Measurements from ENCODE around the gene TEK.
"Not testable (repeated sequence)": the region's sequence is repeated elsewhere in the genome, so short reads cannot be mapped to it uniquely, and the experiment has no call there.

The TEK gene

GRCh38 chr9:27108981-27109541, at the start of gene TEK:
Gene TEK (plus strand): TSS chr9:27109225. CDS start chr9:27109591, 366 bp downstream.
- DNase-seq: peak; percentile 42

- DNase-seq: no peak
Measured at GRCh38 chr9:27059412-27059811, 49.6 kb upstream of the TEK start.

GRCh38 chr9:27059907-27060306, 49.1 kb upstream of the TEK start:
- no peak for DNase-seq

GRCh38 chr9:27065288-27065687, 43.7 kb upstream of the TEK start:
- no peak for DNase-seq

- DNase-seq: no peak
Measured at GRCh38 chr9:27073841-27074728, 34.9 kb upstream of the TEK start.

GRCh38 chr9:27078685-27079084, 30.3 kb upstream of the TEK start:
- no peak for DNase-seq

- DNase-seq: no peak
Measured at GRCh38 chr9:27085456-27085855, 23.6 kb upstream of the TEK start.

GRCh38 chr9:27086818-27087680, 22.0 kb upstream of the TEK start:
- DNase-seq: peak; percentile 76

GRCh38 chr9:27088981-27089380, 20.0 kb upstream of the TEK start:
- DNase-seq: peak; percentile 79

GRCh38 chr9:27089706-27090105, 19.3 kb upstream of the TEK start:
- no peak for DNase-seq

- DNase-seq: peak; percentile 11
Measured at GRCh38 chr9:27090231-27090630, 18.8 kb upstream of the TEK start.

- DNase-seq: peak; percentile 10
Measured at GRCh38 chr9:27090711-27091110, 18.3 kb upstream of the TEK start.

GRCh38 chr9:27092496-27092895, 16.5 kb upstream of the TEK start:
- not testable (repeated sequence) for DNase-seq

- DNase-seq: not testable (repeated sequence)
Measured at GRCh38 chr9:27093384-27094067, 15.5 kb upstream of the TEK start.

- DNase-seq: peak; percentile 80
Measured at GRCh38 chr9:27094640-27095298, 14.3 kb upstream of the TEK start.

- no peak for DNase-seq
Measured at GRCh38 chr9:27107241-27107640, 1.8 kb upstream of the TEK start.

- DNase-seq: no peak
Measured at GRCh38 chr9:27109621-27110020, 596 bp downstream of the TEK start.

GRCh38 chr9:27110181-27110580, 1.2 kb downstream of the TEK start:
- no peak for DNase-seq

- DNase-seq: no peak
Measured at GRCh38 chr9:27112235-27112634, 3.2 kb downstream of the TEK start.

- DNase-seq: no peak
Measured at GRCh38 chr9:27117489-27118135, 8.6 kb downstream of the TEK start.

GRCh38 chr9:27118916-27119315, 9.9 kb downstream of the TEK start:
- DNase-seq: peak; percentile 29

GRCh38 chr9:27124151-27124550, 15.1 kb downstream of the TEK start:
- DNase-seq: peak; percentile 25

Measured in fibroblast of skin of right quadriceps (primary cell).